Naive thymus-derived CD4-positive, alpha-beta T cell (primary cell): ENCODE data around the gene STARD5. TPM values are rescaled to one million over a fixed set of nuclear protein-coding genes. Genes with fewer than 3 reads are reported as not detected.

ENCODE experiments used
- ATAC-seq: fragments of 150-1000 bp; cut with Tn5 transposase; 2 replicates; pipeline ENCODE4 v1.10.0; 2021; ENCODE audit warnings: mild to moderate bottlenecking, moderate library complexity
- CTCF ChIA-PET: fragments of 350-600 bp; sonication (Branson Sonifier 250); formaldehyde crosslinking; loops from one replicate; lab custom pipeline; 2021; ENCODE audit warnings: antibody characterized with exemption; lab: Charles Lee
- POLR2A ChIA-PET: fragments of 350-600 bp; sonication (Branson Sonifier 250); formaldehyde crosslinking; loops from one replicate; lab custom pipeline; 2021; ENCODE audit warnings: antibody characterized with exemption, inconsistent platforms; lab: Charles Lee
- DNase-seq, 9 donors: peaks; one replicate each; pipeline versions ENCODE4 v3.0.0 to v3.0.0-alpha.2; 2020 to 2022; ENCODE audit warnings: mixed read lengths in 1 of 9
- H3K27ac ChIP-seq: one replicate; pipeline ENCODE4 v1.7.0; 2013; ENCODE audit warnings: mild to moderate bottlenecking, low read depth, low read length, moderate library complexity
- H3K27me3 ChIP-seq, 2 donors: one replicate each; pipeline ENCODE4 v1.7.0; 2013; ENCODE audit warnings: low read length in 2 of 2, mild to moderate bottlenecking in 2 of 2, moderate library complexity in 2 of 2; ENCODE audit not compliant: control insufficient read depth in 2 of 2, insufficient read depth in 2 of 2
- H3K36me3 ChIP-seq, 3 experiments: 1 replicate in 2 of 3; 2 replicates in 1 of 3; pipeline ENCODE4 v1.7.0; 2013; ENCODE audit warnings: low read length in 3 of 3, mild to moderate bottlenecking in 3 of 3, moderate library complexity in 1 of 3; ENCODE audit not compliant: insufficient read depth in 3 of 3, control insufficient read depth in 2 of 3
- H3K4me1 ChIP-seq, 2 donors: one replicate each; pipeline ENCODE4 v1.7.0; 2013; ENCODE audit warnings: low read length in 2 of 2, mild to moderate bottlenecking in 2 of 2, moderate library complexity in 1 of 2; ENCODE audit not compliant: control insufficient read depth in 2 of 2, insufficient read depth in 2 of 2
- H3K4me3 ChIP-seq: 2 replicates; pipeline ENCODE4 v1.7.0; 2013; ENCODE audit warnings: mild to moderate bottlenecking, low read length
- H3K9me3 ChIP-seq, 3 experiments: 1 replicate in 2 of 3; 2 replicates in 1 of 3; pipeline ENCODE4 v1.7.0; 2013; ENCODE audit warnings: low read length in 3 of 3; ENCODE audit not compliant: control insufficient read depth in 2 of 3
- H3K27ac Mint-ChIP-seq, 9 donors: one replicate each; pipeline ENCODE4 v1.8.0; 2020 to 2022; ENCODE audit warnings: mixed read lengths in 9 of 9, mild to moderate bottlenecking in 8 of 9, moderate library complexity in 5 of 9, inconsistent platforms in 2 of 9
- H3K27me3 Mint-ChIP-seq, 5 donors: one replicate each; pipeline ENCODE4 v1.8.0; 2021 to 2022; ENCODE audit warnings: mixed read lengths in 5 of 5, mild to moderate bottlenecking in 1 of 5
- H3K36me3 Mint-ChIP-seq, 5 donors: one replicate each; pipeline ENCODE4 v1.8.0; 2020 to 2022; ENCODE audit warnings: mixed read lengths in 5 of 5, mild to moderate bottlenecking in 3 of 5, inconsistent platforms in 1 of 5
- H3K4me1 Mint-ChIP-seq, 7 donors: one replicate each; pipeline ENCODE4 v1.8.0; 2020 to 2022; ENCODE audit warnings: mixed read lengths in 7 of 7, mild to moderate bottlenecking in 3 of 7, inconsistent platforms in 1 of 7
- H3K4me3 Mint-ChIP-seq, 10 donors: one replicate each; pipeline ENCODE4 v1.8.0; 2020 to 2022; ENCODE audit warnings: mild to moderate bottlenecking in 10 of 10, mixed read lengths in 10 of 10, moderate library complexity in 6 of 10, inconsistent platforms in 2 of 10
- H3K9me3 Mint-ChIP-seq, 11 donors: one replicate each; pipeline ENCODE4 v1.8.0; 2020 to 2022; ENCODE audit warnings: mixed read lengths in 11 of 11, mild to moderate bottlenecking in 4 of 11, inconsistent platforms in 1 of 11, moderate library complexity in 1 of 11
- intact Hi-C, 2 donors: fragments of 100-400 bp; cut with micrococcal nuclease; formaldehyde crosslinking; loops; one replicate each; pipeline ENCODE4 v1.15.1; 2023
- polyA plus RNA-seq, 2 donors: library from polyadenylated mRNA; unstranded; fragments of 300-500 nt; fragmentation: Illumina TruSeq; gene quantifications; one replicate each; pipeline ENCODE4 v1.2.3, GENCODE V29; 2021
- total RNA-seq, 6 experiments: library from RNA in 5 of 6; stranded (reverse) in 5 of 6; gene quantifications; 1 replicate in 5 of 6; 2 replicates in 1 of 6; pipeline ENCODE4 v1.2.3 and lab custom pipeline; 2021 to 2026

STARD5 gene
- total and polyA plus RNA-seq, 7 experiments from 2014 or later = 5.0 to 13.5 (median 10.1) TPM

DNA sequence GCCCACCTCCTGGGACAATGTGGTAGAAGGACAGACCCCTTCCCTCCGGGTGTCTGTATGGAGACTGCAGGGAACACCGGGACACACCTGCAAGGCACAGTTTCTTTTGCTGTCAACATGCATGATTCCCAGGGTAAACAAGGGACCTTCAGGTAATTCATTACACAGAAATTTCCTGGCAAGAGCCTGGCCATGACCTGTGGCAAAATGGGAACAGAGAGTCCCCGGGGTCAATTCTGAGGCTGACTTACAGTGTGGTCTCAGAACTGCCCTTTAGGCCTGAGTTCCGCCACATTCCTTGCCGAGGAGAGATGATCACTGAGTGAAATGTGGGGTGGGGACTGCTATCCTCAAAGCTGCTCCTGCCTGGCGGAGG, 6.3 kb downstream of the STARD5 start:
- Histone ChIP-seq H3K36me3 (peaks cover 0 to 57% (median 0%) of the 10 kb centered on the region in 3 experiments), H3K27me3 (no peaks in the 10 kb centered on the region), H3K9me3 (no peaks in the 10 kb centered on the region), H3K4me1 (peaks cover 18 to 29% of the 10 kb centered on the region in 2 donors), H3K4me3 (no peak overlapping the region), H3K27ac (peak overlapping the region; percentile 38)
- H3K36me3 Mint-ChIP-seq = peaks cover 8 to 41% (median 16%) of the 10 kb centered on the region in 5 donors
- H3K27me3 Mint-ChIP-seq = no peaks in the 10 kb centered on the region
- DNase-seq = no peak
- ChIA-PET POLR2A (interaction anchor here (1.0 to 7.8 kb wide), 6 partner anchors 8 to 49 kb away, joined by 3 to 149 read pairs (median 6); no protein-coding TSS in a partner anchor), CTCF (interaction anchor here (0.5 kb wide), 1 partner anchor 8 kb away, joined by 3 read pairs; no protein-coding TSS in a partner anchor)
- H3K27ac Mint-ChIP-seq = peak overlapping the region in 8 of 9 donors; percentile 38 to 95 (median 84)
- intact Hi-C loops = no loop called here
- H3K9me3 Mint-ChIP-seq = peaks cover 0 to 2% (median 0%) of the 10 kb centered on the region in 11 donors
- H3K4me3 Mint-ChIP-seq = no peak overlapping the region
- H3K4me1 Mint-ChIP-seq = peaks cover 35 to 88% (median 77%) of the 10 kb centered on the region in 7 donors
- no peak for ATAC-seq

- Mint-ChIP-seq H3K27me3 (no peaks in the 10 kb centered on the region), H3K9me3 (peaks cover 0 to 2% (median 0%) of the 10 kb centered on the region in 11 donors), H3K4me1 (peaks cover 39 to 91% (median 85%) of the 10 kb centered on the region in 7 donors), H3K4me3 (peak overlapping the region in 7 of 10 donors; percentile 5 to 67 (median 35)), H3K36me3 (peaks cover 19 to 54% (median 28%) of the 10 kb centered on the region in 5 donors), H3K27ac (peak overlapping the region; percentile 47 to 98 (median 88))
- no peaks in the 10 kb centered on the region for H3K27me3 ChIP-seq
- peaks cover 0 to 58% (median 0%) of the 10 kb centered on the region in 3 experiments for H3K36me3 ChIP-seq
- intact Hi-C loops = no loop called here
- peak overlapping the region; percentile 64 for H3K27ac ChIP-seq
- DNase-seq (no peak), ATAC-seq (no peak)
- POLR2A ChIA-PET = interaction anchor here (1.2 to 7.8 kb wide), 3 partner anchors 11 to 47 kb away, joined by 3 to 149 read pairs (median 15); no protein-coding TSS in a partner anchor
- H3K4me1 ChIP-seq = peaks cover 18 to 37% of the 10 kb centered on the region in 2 donors
- H3K9me3 ChIP-seq = no peaks in the 10 kb centered on the region
- CTCF ChIA-PET = no interaction called here
- no peak overlapping the region for H3K4me3 ChIP-seq
These were observed 7.7 kb downstream of the STARD5 start for GRCh38 chr15:81316267-81316666.

DNA sequence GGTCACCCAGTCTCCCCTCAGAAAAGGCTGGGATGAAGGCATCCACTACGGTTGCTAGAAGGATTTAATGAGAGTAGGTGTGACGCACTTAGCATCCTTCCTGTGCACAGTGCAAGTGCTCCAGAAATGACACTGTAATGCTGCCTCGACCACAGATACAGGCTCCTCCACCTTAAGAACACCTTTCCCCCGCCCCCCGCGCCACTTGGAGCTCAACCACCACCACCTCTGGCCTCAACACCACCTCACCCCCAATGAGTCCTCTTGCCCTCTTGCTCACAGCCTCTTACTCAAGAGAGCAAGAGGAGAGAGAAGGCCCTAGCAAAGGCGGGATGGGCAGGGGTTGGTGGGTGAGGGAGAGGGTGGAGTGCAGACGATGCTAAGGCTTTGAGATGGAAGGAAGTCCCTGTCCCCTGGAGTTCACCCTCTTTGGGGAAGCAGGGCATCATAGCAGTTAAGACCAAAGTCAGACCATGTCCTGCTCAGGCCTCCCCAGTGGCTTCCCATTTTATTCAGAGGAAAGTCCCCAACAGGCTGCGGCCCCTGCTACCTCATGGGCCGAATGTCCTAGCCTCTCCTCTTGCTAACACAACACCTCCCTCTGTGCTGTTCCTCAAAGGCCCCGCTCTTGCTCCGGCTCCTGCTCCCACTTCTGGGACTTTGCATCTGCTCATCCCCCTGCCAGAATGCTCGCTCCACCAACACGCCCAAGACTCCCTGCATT, 8.3 kb downstream of the STARD5 start:
- H3K4me3 Mint-ChIP-seq = peak overlapping the region in 8 of 10 donors; percentile 5 to 67 (median 34)
- no peaks in the 10 kb centered on the region for H3K9me3 ChIP-seq
- H3K9me3 Mint-ChIP-seq = peaks cover 0 to 2% (median 0%) of the 10 kb centered on the region in 11 donors
- intact Hi-C loops = loop anchor here in 1 of 2 donors (1.0 kb wide), 1 partner anchor 11 kb away; no protein-coding TSS in a partner anchor
- peaks cover 0 to 60% (median 5%) of the 10 kb centered on the region in 3 experiments for H3K36me3 ChIP-seq
- H3K27ac ChIP-seq = peak overlapping the region; percentile 64
- no peaks in the 10 kb centered on the region for H3K27me3 Mint-ChIP-seq
- CTCF ChIA-PET = interaction anchor here (0.9 kb wide), 1 partner anchor 10 kb away, joined by 3 read pairs; no protein-coding TSS in a partner anchor
- peak overlapping the region; percentile 47 to 98 (median 88) for H3K27ac Mint-ChIP-seq
- H3K36me3 Mint-ChIP-seq = peaks cover 21 to 61% (median 34%) of the 10 kb centered on the region in 5 donors
- no peak overlapping the region for H3K4me3 ChIP-seq
- DNase-seq = no peak
- peak; percentile 21 for ATAC-seq
- H3K27me3 ChIP-seq = no peaks in the 10 kb centered on the region
- POLR2A ChIA-PET = interaction anchor here (0.8 to 7.8 kb wide), 6 partner anchors 8 to 37 kb away, joined by 3 to 149 read pairs (median 4); partner anchors contain the start of gene STARD5
- H3K4me1 ChIP-seq = peaks cover 18 to 43% of the 10 kb centered on the region in 2 donors
- peaks cover 45 to 98% (median 91%) of the 10 kb centered on the region in 7 donors for H3K4me1 Mint-ChIP-seq

DNA sequence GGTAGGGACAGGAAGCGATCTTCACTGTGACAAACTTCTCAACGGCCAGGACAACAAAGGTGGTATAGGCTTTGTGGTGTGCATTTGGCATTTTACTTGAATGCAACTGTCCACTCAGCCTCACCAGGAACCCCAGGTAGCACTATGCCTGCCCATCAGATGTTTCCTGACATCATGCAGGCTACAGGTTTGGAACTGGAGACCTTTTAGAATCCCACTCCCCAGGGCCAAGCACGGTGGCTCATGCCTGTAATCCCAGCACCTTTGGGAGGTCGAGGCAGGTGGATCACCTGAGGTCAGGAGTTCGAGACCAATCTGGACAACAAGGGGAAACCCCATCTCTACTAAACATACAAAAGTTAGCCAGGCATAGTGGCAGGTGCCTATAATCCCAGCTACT, 9.6 kb downstream of the STARD5 start:
- H3K4me3 ChIP-seq = no peak overlapping the region
- Mint-ChIP-seq H3K4me3 (peak overlapping the region in 6 of 10 donors; percentile 34 to 64 (median 58)), H3K36me3 (peaks cover 24 to 73% (median 47%) of the 10 kb centered on the region in 5 donors), H3K27ac (peak overlapping the region in 8 of 9 donors; percentile 85 to 98 (median 92)), H3K27me3 (no peaks in the 10 kb centered on the region), H3K4me1 (peaks cover 56 to 99% (median 92%) of the 10 kb centered on the region in 7 donors), H3K9me3 (peaks cover 0 to 2% (median 0%) of the 10 kb centered on the region in 11 donors)
- H3K27me3 ChIP-seq = no peaks in the 10 kb centered on the region
- no peak for ATAC-seq
- ChIA-PET CTCF (interaction anchor here (1.5 kb wide), 1 partner anchor 48 kb away, joined by 3 read pairs; no protein-coding TSS in a partner anchor), POLR2A (interaction anchor here (0.8 to 7.8 kb wide), 8 partner anchors 9 to 44 kb away, joined by 3 to 149 read pairs (median 4); partner anchors contain the start of gene STARD5)
- H3K4me1 ChIP-seq = peaks cover 18 to 55% of the 10 kb centered on the region in 2 donors
- H3K27ac ChIP-seq = peak overlapping the region; percentile 65
- H3K36me3 ChIP-seq = peaks cover 0 to 63% (median 11%) of the 10 kb centered on the region in 3 experiments
- no peaks in the 10 kb centered on the region for H3K9me3 ChIP-seq
- intact Hi-C loops = no loop called here
- DNase-seq = no peak

DNA sequence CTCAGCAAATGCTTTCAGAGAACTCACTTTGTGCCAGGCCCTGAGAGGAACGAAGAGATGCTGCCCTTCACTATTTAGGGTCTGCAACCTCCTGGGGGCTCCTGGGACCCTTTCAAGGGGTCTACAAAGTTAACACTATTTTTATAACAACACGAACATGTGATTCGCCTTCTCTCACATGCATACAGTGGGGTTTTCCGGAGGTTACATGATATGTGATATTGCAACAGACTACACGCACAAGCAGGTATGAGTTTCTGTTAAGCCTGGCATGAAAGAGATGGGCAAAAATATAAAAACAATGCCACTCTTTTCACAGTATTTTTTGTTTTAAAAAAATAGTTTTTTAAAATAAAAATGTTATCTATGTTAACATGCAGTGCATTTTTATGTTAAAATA, 10.3 kb downstream of the STARD5 start:
- POLR2A ChIA-PET = interaction anchor here (0.8 to 7.8 kb wide), 8 partner anchors 9 to 44 kb away, joined by 3 to 149 read pairs (median 4); partner anchors contain the start of gene STARD5
- H3K9me3 ChIP-seq = no peaks in the 10 kb centered on the region
- CTCF ChIA-PET = interaction anchor here (1.5 kb wide), 1 partner anchor 47 kb away, joined by 3 read pairs; no protein-coding TSS in a partner anchor
- H3K27ac Mint-ChIP-seq = peak overlapping the region in 7 of 9 donors; percentile 74 to 97 (median 89)
- H3K4me3 Mint-ChIP-seq = peak overlapping the region in 1 of 10 donors; percentile 58
- peak overlapping the region; percentile 65 for H3K27ac ChIP-seq
- peaks cover 2 to 63% (median 13%) of the 10 kb centered on the region in 3 experiments for H3K36me3 ChIP-seq
- intact Hi-C loops = no loop called here
- peaks cover 0 to 2% (median 0%) of the 10 kb centered on the region in 11 donors for H3K9me3 Mint-ChIP-seq
- no peaks in the 10 kb centered on the region for H3K27me3 Mint-ChIP-seq
- peaks cover 18 to 55% of the 10 kb centered on the region in 2 donors for H3K4me1 ChIP-seq
- no peak overlapping the region for H3K4me3 ChIP-seq
- DNase-seq (no peak), ATAC-seq (no peak)
- H3K27me3 ChIP-seq = no peaks in the 10 kb centered on the region
- peaks cover 56 to 99% (median 93%) of the 10 kb centered on the region in 7 donors for H3K4me1 Mint-ChIP-seq
- peaks cover 25 to 79% (median 53%) of the 10 kb centered on the region in 5 donors for H3K36me3 Mint-ChIP-seq
